Measurements from ENCODE around the gene EHD4.

Gene EHD4

GRCh38 chr15:41883484-41883825 lies 88.9 kb downstream of the EHD4 start:
- no peak overlapping the region for H3K4me3 ChIP-seq (ENCODE audit: low read depth, low read length)
- TF ChIP-seq ZBTB48 (tag by site-specific recombination; IDR thresholded peaks at IDR 0.05) (no peak), ZBTB44 (tag by site-specific recombination; IDR thresholded peaks at IDR 0.05) (no peak), ZNF394 (tag by site-specific recombination; IDR thresholded peaks at IDR 0.05; ENCODE audit: borderline replicate concordance) (no peak), ZNF830 (tag by site-specific recombination; IDR thresholded peaks at IDR 0.05; ENCODE audit: low read depth) (no peak), KLF16 (tag by site-specific recombination; IDR thresholded peaks at IDR 0.05) (no peak), GLI4 (tag by site-specific recombination; IDR thresholded peaks at IDR 0.05) (no peak), ZSCAN5A (tag by site-specific recombination; IDR thresholded peaks at IDR 0.05) (no peak), ZSCAN4 (tag by site-specific recombination; IDR thresholded peaks at IDR 0.05) (no peak), GLI2 (tag by site-specific recombination; IDR thresholded peaks at IDR 0.05; ENCODE audit: borderline replicate concordance, low read depth) (no peak), ZNF26 (tag by site-specific recombination; IDR thresholded peaks at IDR 0.05) (no peak), ZNF530 (tag by site-specific recombination; IDR thresholded peaks at IDR 0.05; ENCODE audit: low read depth) (no peak), ZNF521 (tag by site-specific recombination; IDR thresholded peaks at IDR 0.05) (no peak), ZNF433 (tag by site-specific recombination; IDR thresholded peaks at IDR 0.05; ENCODE audit: low read depth) (no peak), SALL2 (tag by site-specific recombination; IDR thresholded peaks at IDR 0.05; ENCODE audit: borderline replicate concordance) (no peak), ZBTB21 (tag by site-specific recombination; IDR thresholded peaks at IDR 0.05) (no peak), ZNF114 (tag by site-specific recombination; IDR thresholded peaks at IDR 0.05) (no peak), ZNF2 (tag by site-specific recombination; IDR thresholded peaks at IDR 0.05) (no peak), ZFHX2 (tag by site-specific recombination; conservative IDR thresholded peaks at IDR 0.05) (no peak)
- no peaks in the 10 kb centered on the region for H3K9me3 ChIP-seq (ENCODE audit: control insufficient read depth, insufficient read depth, low read depth, low read length)
- H3K27ac ChIP-seq (ENCODE audit: extremely low read depth, low read depth, low read length), result no peak overlapping the region
- ChIA-PET CTCF (interaction anchor here (1.2 kb wide), 1 partner anchor 84 kb away, joined by 3 read pairs; no protein-coding TSS in a partner anchor), POLR2A (no interaction called here)
- H3K36me3 ChIP-seq (ENCODE audit: control insufficient read depth in 2 of 2, insufficient read depth in 1 of 2, low read length in 2 of 2), result no peaks in the 10 kb centered on the region
- no peaks in the 10 kb centered on the region for H3K4me1 ChIP-seq (ENCODE audit: control insufficient read depth, insufficient read depth, low read length)

- ChIA-PET CTCF (no interaction called here), POLR2A (no interaction called here)
Measured at GRCh38 chr15:41882689-41883483, 89.5 kb downstream of the EHD4 start.

More at GRCh38 chr15:41882689-41883483, 89.5 kb downstream of the EHD4 start:
- no peak overlapping the region for H3K27ac ChIP-seq (ENCODE audit: extremely low read depth, low read depth, low read length)
- no peaks in the 10 kb centered on the region for H3K4me1 ChIP-seq (ENCODE audit: control insufficient read depth, insufficient read depth, low read length)
- TF ChIP-seq ZNF621 (tag by site-specific recombination; IDR thresholded peaks at IDR 0.05) (no peak), ZFP69B (tag by site-specific recombination; IDR thresholded peaks at IDR 0.05) (no peak), ZNF394 (tag by site-specific recombination; IDR thresholded peaks at IDR 0.05; ENCODE audit: borderline replicate concordance) (no peak), ZIC2 (tag by site-specific recombination; IDR thresholded peaks at IDR 0.05) (peak; percentile 71), SCRT2 (tag by site-specific recombination; IDR thresholded peaks at IDR 0.05) (peak; percentile 54), HOXA7 (CRISPR knock-in tag; IDR thresholded peaks at IDR 0.05; ENCODE audit: borderline replicate concordance) (no peak), ZNF670 (tag by site-specific recombination; IDR thresholded peaks at IDR 0.05; ENCODE audit: low read depth) (no peak), OVOL3 (tag by site-specific recombination; IDR thresholded peaks at IDR 0.05) (no peak), ZFHX2 (tag by site-specific recombination; conservative IDR thresholded peaks at IDR 0.05) (no peak)
- H3K4me3 ChIP-seq (ENCODE audit: low read depth, low read length), result no peak overlapping the region
- H3K9me3 ChIP-seq (ENCODE audit: control insufficient read depth, insufficient read depth, low read depth, low read length), result no peaks in the 10 kb centered on the region
- H3K36me3 ChIP-seq (ENCODE audit: control insufficient read depth in 2 of 2, insufficient read depth in 1 of 2, low read length in 2 of 2), result no peaks in the 10 kb centered on the region

All from HEK293 (cell line).